Kidney (tissue), 14 donors: ENCODE measurements around the gene SETX. TPM values are rescaled to one million over a fixed set of nuclear protein-coding genes. Genes with fewer than 3 reads are reported as not detected.

ENCODE experiments used
- DNase-seq, 5 donors: peaks; one replicate each; pipeline ENCODE4 v3.0.0-alpha.2; 2013 to 2020
- FAIRE-seq: peaks from 2 replicates; lab custom pipeline; 2012; peaks lifted over from hg19 to GRCh38; lab: Jason Lieb, UNC
- H3K27ac ChIP-seq, 2 donors: one replicate each; pipeline ENCODE4 v1.7.0; 2013; ENCODE audit warnings: low read depth in 2 of 2, low read length in 2 of 2, inconsistent platforms in 1 of 2
- H3K27me3 ChIP-seq: one replicate; pipeline ENCODE4 v1.7.1; 2013; ENCODE audit warnings: low read length, inconsistent platforms; ENCODE audit not compliant: control insufficient read depth, insufficient read depth
- H3K36me3 ChIP-seq, 3 donors: one replicate each; pipeline versions ENCODE4 v1.7.0 to v1.7.1; 2013; ENCODE audit warnings: low read length in 3 of 3, control low read depth in 1 of 3, inconsistent platforms in 1 of 3; ENCODE audit not compliant: insufficient read depth in 3 of 3, control insufficient read depth in 2 of 3
- H3K4me1 ChIP-seq, 3 donors: one replicate each; pipeline versions ENCODE4 v1.7.0 to v1.7.1; 2013; ENCODE audit warnings: low read length in 3 of 3, inconsistent platforms in 1 of 3, low read depth in 1 of 3; ENCODE audit not compliant: control insufficient read depth in 2 of 3, insufficient read depth in 2 of 3
- H3K4me3 ChIP-seq, 3 donors: one replicate each; pipeline versions ENCODE4 v1.7.0 to v1.8.1; 2013; ENCODE audit warnings: low read length in 3 of 3, control low read depth in 1 of 3, inconsistent platforms in 1 of 3
- H3K9ac ChIP-seq, 3 donors: one replicate each; pipeline versions ENCODE4 v1.7.0 to v1.7.1; 2013; ENCODE audit warnings: low read length in 3 of 3, control low read depth in 1 of 3, inconsistent platforms in 1 of 3
- H3K9me3 ChIP-seq, 3 donors: one replicate each; pipeline versions ENCODE4 v1.7.0 to v1.7.1; 2013; ENCODE audit warnings: low read length in 3 of 3, control low read depth in 1 of 3, inconsistent platforms in 1 of 3; ENCODE audit not compliant: control insufficient read depth in 2 of 3, insufficient read depth in 1 of 3
- CTCF ChIP-seq: IDR thresholded peaks from 3 replicates; pipeline ENCODE4 v1.5.1; 2012; ENCODE audit warnings: mild to moderate bottlenecking, moderate library complexity, borderline replicate concordance; ENCODE audit not compliant: insufficient read depth; ENCODE audit errors: extremely low read depth
- intact Hi-C: fragments of 100-400 bp; cut with DNase I; formaldehyde crosslinking; loops from one replicate; pipeline ENCODE4 v1.11.1; 2022
- polyA plus RNA-seq: library from polyadenylated mRNA; stranded (reverse); fragments of 350-450 nt; fragmentation: Illumina TruSeq; extraction: RNeasy Lipid Tissue Mini Kit (QIAGEN cat#74804); gene quantifications from one replicate; pipeline ENCODE4 v1.2.3, GENCODE V29; 2014; ENCODE audit warnings: low read depth, low replicate concordance; ENCODE audit not compliant: insufficient read depth
- total RNA-seq: library from RNA; stranded (reverse); fragmentation: NEBNext Ultra II Directional; extraction: Animal tissue kit (Norgen Biotek cat#: 25700); gene quantifications from one replicate; pipeline ENCODE4 v1.2.1, GENCODE V29; 2021
- donor health status: control.
- donor health status: control.
- donor health status: control.
- donor health status: control.
- donor health status: control.
- donor health status: DM: yes; HTN: yes; CAD: no.
- donor health status: Normal renal cell carcinoma (clear cell type).

The SETX gene
- total and polyA plus RNA-seq, 2 donors from 2014 or later: 16.1 to 56.8 TPM

GRCh38 chr9:132233138-132233537 is 121.6 kb downstream of the SETX start:
- H3K4me3 ChIP-seq: no peak overlapping the region
- H3K27ac ChIP-seq: no peak overlapping the region
- H3K36me3 ChIP-seq: no peaks in the 10 kb centered on the region
- intact Hi-C loops: loop anchor here (10.0 kb wide), 1 partner anchor 468 kb away; no protein-coding TSS in a partner anchor
- TF ChIP-seq CTCF: no peak
- DNase-seq (no peak), FAIRE-seq (no peak)
- H3K9me3 ChIP-seq: no peaks in the 10 kb centered on the region
- no peaks in the 10 kb centered on the region for H3K27me3 ChIP-seq
- H3K9ac ChIP-seq: no peak overlapping the region
- H3K4me1 ChIP-seq: no peaks in the 10 kb centered on the region

GRCh38 chr9:132232522-132232921 is 122.3 kb downstream of the SETX start:
- no peak for DNase-seq
- no peak for TF ChIP-seq CTCF
- Histone ChIP-seq H3K36me3 (no peaks in the 10 kb centered on the region), H3K4me1 (no peaks in the 10 kb centered on the region), H3K4me3 (no peak overlapping the region), H3K27me3 (no peaks in the 10 kb centered on the region), H3K27ac (no peak overlapping the region), H3K9ac (no peak overlapping the region), H3K9me3 (no peaks in the 10 kb centered on the region)
- intact Hi-C loops: loop anchor here (10.0 kb wide), 1 partner anchor 468 kb away; no protein-coding TSS in a partner anchor
- FAIRE-seq: no peak

GRCh38 chr9:132231019-132231701 is 123.6 kb downstream of the SETX start:
- Histone ChIP-seq H3K27me3 (no peaks in the 10 kb centered on the region), H3K27ac (no peak overlapping the region), H3K9me3 (no peaks in the 10 kb centered on the region), H3K9ac (no peak overlapping the region), H3K36me3 (no peaks in the 10 kb centered on the region), H3K4me3 (no peak overlapping the region), H3K4me1 (no peaks in the 10 kb centered on the region)
- DNase-seq (no peak), FAIRE-seq (no peak)
- intact Hi-C loops: loop anchor here (10.0 kb wide), 1 partner anchor 466 kb away; no protein-coding TSS in a partner anchor
- TF ChIP-seq CTCF: no peak
